SU-DHL-6 (cell line): ENCODE data around the gene CYP2C19.
"Not testable (repeated sequence)": the region's sequence is repeated elsewhere in the genome, so short reads cannot be mapped to it uniquely, and the experiment has no call there.

ENCODE experiments used
- H2AFZ ChIP-seq: fragments of 200-600 bp; sonication (generic); 2 replicates; pipeline ENCODE4 v1.6.1; 2014; ENCODE audit warnings: low read depth, mild to moderate bottlenecking, moderate library complexity, mixed read lengths, antibody characterized with exemption, low read length; ENCODE audit not compliant: severe bottlenecking
- H3F3A ChIP-seq: fragments of 200-600 bp; shearing (Covaris generic); 2 replicates; pipeline ENCODE4 v1.6.0; 2016; ENCODE audit warnings: antibody characterized with exemption, mild to moderate bottlenecking; ENCODE audit not compliant: insufficient read depth
- H3K27ac ChIP-seq: fragments of 200-600 bp; sonication (generic); 2 replicates; pipeline ENCODE4 v1.5.1; 2016; ENCODE audit warnings: low read depth, mild to moderate bottlenecking, low read length, moderate library complexity, mixed read lengths
- H3K27me3 ChIP-seq: fragments of 200-600 bp; sonication (generic), shearing (Covaris generic); 2 replicates; pipeline ENCODE4 v1.6.0; 2014; ENCODE audit warnings: mild to moderate bottlenecking, low read length
- H3K36me3 ChIP-seq: fragments of 200-600 bp; sonication (generic); 2 replicates; pipeline ENCODE4 v1.6.1; 2014; ENCODE audit warnings: mild to moderate bottlenecking, low read length, mixed read lengths
- H3K4me2 ChIP-seq: fragments of 300-600, 200-600 bp; shearing (Covaris generic), sonication (generic); 2 replicates; pipeline ENCODE4 v1.6.0; 2014; ENCODE audit warnings: low read length, low read depth, mild to moderate bottlenecking; ENCODE audit not compliant: poor library complexity, severe bottlenecking
- H3K4me3 ChIP-seq: fragments of 200-600 bp; sonication (generic); 2 replicates; pipeline ENCODE4 v1.5.1; 2014; ENCODE audit warnings: antibody characterized with exemption, low read length, mild to moderate bottlenecking, mixed read lengths; ENCODE audit not compliant: insufficient read depth, poor library complexity, severe bottlenecking
- H3K79me2 ChIP-seq: fragments of 200-600 bp; sonication (generic); 2 replicates; pipeline ENCODE4 v1.6.1; 2014; ENCODE audit warnings: mild to moderate bottlenecking, low read length, moderate library complexity; ENCODE audit not compliant: insufficient read depth
- H3K9ac ChIP-seq: fragments of 200-600 bp; sonication (generic); 2 replicates; pipeline ENCODE4 v1.7.0; 2014; ENCODE audit warnings: mild to moderate bottlenecking, low read length
- H3K9me2 ChIP-seq: fragments of 200-600 bp; sonication (generic); replicated peaks from 2 replicates; pipeline ENCODE4 v1.6.1; 2014; ENCODE audit warnings: low read length; ENCODE audit not compliant: insufficient read depth
- H3K9me3 ChIP-seq: fragments of 200-600 bp; sonication (generic); 2 replicates; pipeline ENCODE4 v1.6.1; 2014; ENCODE audit warnings: low read length, mixed read lengths; ENCODE audit not compliant: insufficient read depth
- H4K20me1 ChIP-seq: fragments of 200-600 bp; sonication (generic); 2 replicates; pipeline ENCODE4 v1.6.1; 2014; ENCODE audit warnings: low read depth, mild to moderate bottlenecking, antibody characterized with exemption, low read length, moderate library complexity, mixed read lengths
- CTCF ChIP-seq: fragments of 200-600 bp; sonication (generic); IDR thresholded peaks from one replicate; pipeline ENCODE4 v1.5.1; 2017; ENCODE audit warnings: antibody characterized with exemption, mild to moderate bottlenecking, low read length, moderate library complexity; ENCODE audit not compliant: insufficient read depth, poor library complexity, severe bottlenecking
- EZH2phosphoT487 ChIP-seq: fragments of 200-600 bp; sonication (generic), shearing (Covaris generic); conservative IDR thresholded peaks from 2 replicates; pipeline ENCODE4 v1.6.1; 2018; ENCODE audit warnings: mild to moderate bottlenecking, antibody characterized with exemption, low read length, moderate library complexity, mixed read lengths

Gene CYP2C19

GRCh38 chr10:94803307-94803706 lies 40.8 kb downstream of the CYP2C19 start:
- Histone ChIP-seq H3K4me2 (no peak overlapping the region), H3K4me3 (no peak overlapping the region), H3K27ac (no peak overlapping the region), H3K36me3 (no peaks in the 10 kb centered on the region), H4K20me1 (no peaks in the 10 kb centered on the region), H2AFZ (no peak overlapping the region), H3F3A (no peaks in the 10 kb centered on the region), H3K9me3 (peaks cover 6% of the 10 kb centered on the region; the same call in 1 of the 2 replicates), H3K79me2 (no peaks in the 10 kb centered on the region), H3K9me2 (no peaks in the 10 kb centered on the region), H3K9ac (no peak overlapping the region), H3K27me3 (no peaks in the 10 kb centered on the region)
- TF ChIP-seq CTCF (no peak), EZH2phosphoT487 (no peak)

- not testable (repeated sequence) for H2AFZ ChIP-seq, H3K79me2 ChIP-seq, H3K4me3 ChIP-seq, H3K9me3 ChIP-seq, H3F3A ChIP-seq, H3K27ac ChIP-seq, H3K36me3 ChIP-seq, H3K27me3 ChIP-seq, H3K4me2 ChIP-seq, H4K20me1 ChIP-seq, H3K9me2 ChIP-seq, H3K9ac ChIP-seq
Measured at GRCh38 chr10:94830025-94830424, 67.5 kb downstream of the CYP2C19 start.

- H4K20me1 ChIP-seq: no peaks in the 10 kb centered on the region
- H3K9me3 ChIP-seq: no peaks in the 10 kb centered on the region
Measured at GRCh38 chr10:94846204-94846603, 83.7 kb downstream of the CYP2C19 start.

GRCh38 chr10:94850766-94851165 lies 88.3 kb downstream of the CYP2C19 start:
- H3K79me2 ChIP-seq: no peaks in the 10 kb centered on the region
- no peaks in the 10 kb centered on the region for H3K27me3 ChIP-seq
- no peak overlapping the region for H3K4me3 ChIP-seq
- no peaks in the 10 kb centered on the region for H3K36me3 ChIP-seq
- no peaks in the 10 kb centered on the region for H3K9me2 ChIP-seq
- H3K27ac ChIP-seq: no peak overlapping the region
- TF ChIP-seq CTCF (no peak), EZH2phosphoT487 (no peak)
- no peaks in the 10 kb centered on the region for H3K9me3 ChIP-seq
- no peaks in the 10 kb centered on the region for H3F3A ChIP-seq
- no peak overlapping the region for H3K4me2 ChIP-seq
- H3K9ac ChIP-seq: no peak overlapping the region
- H2AFZ ChIP-seq: no peak overlapping the region
- H4K20me1 ChIP-seq: no peaks in the 10 kb centered on the region

More at GRCh38 chr10:94846204-94846603, 83.7 kb downstream of the CYP2C19 start:
- Histone ChIP-seq H3K4me3 (no peak overlapping the region), H2AFZ (no peak overlapping the region), H3K79me2 (no peaks in the 10 kb centered on the region), H3K27me3 (no peaks in the 10 kb centered on the region), H3K27ac (no peak overlapping the region), H3K9ac (no peak overlapping the region), H3F3A (no peaks in the 10 kb centered on the region), H3K36me3 (no peaks in the 10 kb centered on the region), H3K4me2 (no peak overlapping the region), H3K9me2 (no peaks in the 10 kb centered on the region)
- TF ChIP-seq EZH2phosphoT487 (no peak), CTCF (no peak)
